ENCODE data around the gene USH2A.

The USH2A gene

GRCh38 chr1:215963040-215963439 is 460.2 kb downstream of the USH2A start:
- H3K4me3 ChIP-seq (ENCODE audit: low read length), result no peak overlapping the region
- no peak for DNase-seq (ENCODE audit: low read depth)
- TF ChIP-seq, protein P1, sequence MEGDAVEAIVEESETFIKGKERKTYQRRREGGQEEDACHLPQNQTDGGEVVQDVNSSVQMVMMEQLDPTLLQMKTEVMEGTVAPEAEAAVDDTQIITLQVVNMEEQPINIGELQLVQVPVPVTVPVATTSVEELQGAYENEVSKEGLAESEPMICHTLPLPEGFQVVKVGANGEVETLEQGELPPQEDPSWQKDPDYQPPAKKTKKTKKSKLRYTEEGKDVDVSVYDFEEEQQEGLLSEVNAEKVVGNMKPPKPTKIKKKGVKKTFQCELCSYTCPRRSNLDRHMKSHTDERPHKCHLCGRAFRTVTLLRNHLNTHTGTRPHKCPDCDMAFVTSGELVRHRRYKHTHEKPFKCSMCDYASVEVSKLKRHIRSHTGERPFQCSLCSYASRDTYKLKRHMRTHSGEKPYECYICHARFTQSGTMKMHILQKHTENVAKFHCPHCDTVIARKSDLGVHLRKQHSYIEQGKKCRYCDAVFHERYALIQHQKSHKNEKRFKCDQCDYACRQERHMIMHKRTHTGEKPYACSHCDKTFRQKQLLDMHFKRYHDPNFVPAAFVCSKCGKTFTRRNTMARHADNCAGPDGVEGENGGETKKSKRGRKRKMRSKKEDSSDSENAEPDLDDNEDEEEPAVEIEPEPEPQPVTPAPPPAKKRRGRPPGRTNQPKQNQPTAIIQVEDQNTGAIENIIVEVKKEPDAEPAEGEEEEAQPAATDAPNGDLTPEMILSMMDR (conservative IDR thresholded peaks at IDR 0.05; ENCODE audit: low read depth, low read length), result no peak

- DNase-seq (ENCODE audit: low read depth), result no peak
- TF ChIP-seq, protein P1 (conservative IDR thresholded peaks at IDR 0.05; ENCODE audit: low read depth, low read length), result no peak
Observed at GRCh38 chr1:215958841-215959240, 464.4 kb downstream of the USH2A start.

GRCh38 chr1:215957663-215958062 is 465.6 kb downstream of the USH2A start:
- H3K4me3 ChIP-seq (ENCODE audit: low read length), result no peak overlapping the region
- TF ChIP-seq, protein P1 (conservative IDR thresholded peaks at IDR 0.05; ENCODE audit: low read depth, low read length), result no peak
- DNase-seq (ENCODE audit: low read depth), result no peak

More at GRCh38 chr1:215958841-215959240, 464.4 kb downstream of the USH2A start:
- H3K4me3 ChIP-seq (ENCODE audit: low read length), result no peak overlapping the region

GRCh38 chr1:215932558-215932957 is 490.7 kb downstream of the USH2A start:
- no peak overlapping the region for H3K4me3 ChIP-seq (ENCODE audit: low read length)
- no peak for DNase-seq (ENCODE audit: low read depth)
- TF ChIP-seq, protein P1 (conservative IDR thresholded peaks at IDR 0.05; ENCODE audit: low read depth, low read length), result no peak

DNA sequence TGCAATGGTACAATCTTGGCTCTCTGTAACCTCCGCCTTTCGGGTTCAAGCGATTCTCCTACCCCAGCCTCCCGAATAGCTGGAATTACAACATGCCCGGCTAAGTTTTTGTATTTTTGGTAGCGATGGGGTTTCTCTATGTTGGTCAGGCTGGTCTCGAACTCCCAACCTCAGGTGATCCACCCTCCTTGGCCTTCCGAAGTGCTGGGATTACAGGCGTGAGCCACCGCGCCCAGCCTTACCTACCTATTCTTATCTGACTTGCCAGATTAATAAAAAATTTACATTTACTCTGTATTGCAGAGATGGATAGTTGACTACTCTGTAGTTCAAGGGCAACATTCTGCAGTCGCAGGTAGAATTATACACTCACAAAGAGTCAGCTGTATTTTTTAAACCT is 496.6 kb downstream of the USH2A start:
- no peak overlapping the region for H3K4me3 ChIP-seq (ENCODE audit: low read length)
- no peak for DNase-seq (ENCODE audit: low read depth)
- TF ChIP-seq, protein P1 (conservative IDR thresholded peaks at IDR 0.05; ENCODE audit: low read depth, low read length), result no peak

DNA sequence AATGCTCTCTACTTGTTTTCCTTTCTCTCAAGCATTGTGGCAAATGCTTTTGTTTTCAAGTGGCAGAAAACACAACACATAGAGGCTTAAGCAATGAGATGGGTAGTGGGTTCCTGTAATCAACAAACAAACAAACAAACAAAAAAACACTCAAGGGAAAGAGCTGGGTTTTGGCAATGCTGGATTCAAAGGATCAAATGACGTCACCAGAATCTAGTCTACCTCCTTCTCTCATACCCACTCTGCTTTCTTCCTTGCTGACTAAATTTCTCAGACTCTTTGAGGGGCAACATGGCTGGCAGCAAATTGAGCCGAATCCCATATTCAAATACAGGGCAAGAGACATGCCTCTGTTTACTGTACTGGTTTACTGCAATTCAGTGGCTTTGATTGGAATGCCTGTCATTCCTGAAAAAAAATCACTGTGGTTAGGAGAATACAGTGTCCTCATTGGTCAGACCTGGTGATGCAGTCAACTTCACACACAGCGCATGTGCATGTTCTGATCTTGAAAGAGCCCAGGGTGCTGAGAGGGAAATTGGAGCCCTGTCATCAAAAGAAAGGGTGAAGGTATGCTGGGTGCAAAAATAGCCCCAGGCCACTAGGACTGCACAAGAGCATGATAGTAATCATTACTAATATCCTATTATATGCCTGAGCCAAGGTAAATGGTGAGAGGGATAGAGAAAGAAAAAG is 500.0 kb downstream of the USH2A start:
- TF ChIP-seq, protein P1 (conservative IDR thresholded peaks at IDR 0.05; ENCODE audit: low read depth, low read length), result no peak
- no peak overlapping the region for H3K4me3 ChIP-seq (ENCODE audit: low read length)
- DNase-seq (ENCODE audit: low read depth), result no peak

DNA sequence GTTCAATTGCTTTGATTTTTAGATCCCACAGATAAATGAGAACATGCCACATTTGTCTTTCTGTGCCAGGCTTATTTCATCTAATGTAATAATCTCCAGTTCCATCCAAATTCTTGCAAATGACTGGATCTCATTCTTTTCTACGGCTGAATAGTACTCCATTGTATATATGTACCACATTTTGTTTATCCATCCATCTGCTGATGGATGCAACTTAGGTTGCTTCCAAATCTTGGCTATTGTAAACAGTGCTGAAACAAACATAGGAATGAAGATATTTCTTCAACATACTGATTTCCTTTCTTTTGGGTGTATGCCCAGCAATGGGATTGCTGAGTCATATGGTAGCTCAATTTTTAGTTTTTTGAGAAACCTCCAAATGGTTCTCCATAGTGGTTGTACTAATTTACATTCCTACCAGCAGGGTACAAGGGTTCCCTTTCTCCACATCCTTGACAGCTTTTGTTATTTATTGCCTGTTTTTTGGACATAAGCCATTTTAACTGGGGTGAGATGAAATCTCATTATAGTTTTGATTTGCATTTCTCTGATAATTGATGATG is 511.8 kb downstream of the USH2A start:
- DNase-seq (ENCODE audit: low read depth), result no peak
- TF ChIP-seq, protein P1 (conservative IDR thresholded peaks at IDR 0.05; ENCODE audit: low read depth, low read length), result no peak
- H3K4me3 ChIP-seq (ENCODE audit: low read length), result no peak overlapping the region
